NCI-H1105 (cell line): Measurements from ENCODE around the gene DUS1L.

Experiments
- DNase-seq: peaks from one replicate; lab custom pipeline; 2025; lab: John Stamatoyannopoulos, UW

Gene DUS1L

GRCh38 chr17:82076018-82076784 lies 10.6 kb upstream of the DUS1L start:
- no peak for DNase-seq

DNA sequence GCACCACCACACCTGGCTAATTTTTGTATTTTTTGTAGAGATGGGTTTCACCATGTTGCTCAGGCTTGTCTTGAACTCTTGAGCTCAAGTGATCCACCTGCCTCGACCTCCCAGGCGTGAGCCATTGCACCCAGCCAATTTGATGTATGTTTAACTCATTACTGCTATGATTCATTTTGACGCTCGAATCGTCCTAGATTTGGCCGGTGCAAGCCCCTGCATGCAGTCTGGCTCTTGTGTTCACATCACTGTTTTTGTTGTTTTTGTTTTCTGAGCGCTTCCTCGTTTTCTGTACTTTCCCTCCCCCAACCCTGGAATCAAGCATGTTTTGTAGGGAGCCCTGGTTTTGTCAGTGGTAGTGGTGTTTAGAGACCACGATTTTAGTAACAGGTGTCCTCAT lies 7.8 kb upstream of the DUS1L start:
- no peak for DNase-seq

DNA sequence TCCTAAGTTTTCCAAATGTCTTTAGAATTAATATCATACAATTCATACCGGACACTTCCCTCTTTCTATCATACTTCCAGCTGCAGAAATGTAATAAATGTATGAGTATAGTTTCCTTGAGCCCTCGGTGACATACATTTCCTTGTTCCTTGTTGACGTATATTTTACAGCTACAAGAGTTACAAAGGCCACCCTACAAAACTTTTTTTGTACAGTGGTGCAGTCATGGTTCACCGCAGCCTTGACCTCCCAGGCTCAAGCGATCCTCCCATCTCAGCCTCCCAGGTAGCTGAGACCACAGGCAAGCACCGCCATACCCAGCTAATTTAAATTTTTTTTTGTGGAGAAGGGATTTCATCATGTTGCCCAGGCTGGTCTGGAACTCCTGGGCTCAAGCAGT lies 7.2 kb upstream of the DUS1L start:
- DNase-seq, result no peak

GRCh38 chr17:82070611-82071010 lies 5.0 kb upstream of the DUS1L start:
- DNase-seq, result no peak

DNA sequence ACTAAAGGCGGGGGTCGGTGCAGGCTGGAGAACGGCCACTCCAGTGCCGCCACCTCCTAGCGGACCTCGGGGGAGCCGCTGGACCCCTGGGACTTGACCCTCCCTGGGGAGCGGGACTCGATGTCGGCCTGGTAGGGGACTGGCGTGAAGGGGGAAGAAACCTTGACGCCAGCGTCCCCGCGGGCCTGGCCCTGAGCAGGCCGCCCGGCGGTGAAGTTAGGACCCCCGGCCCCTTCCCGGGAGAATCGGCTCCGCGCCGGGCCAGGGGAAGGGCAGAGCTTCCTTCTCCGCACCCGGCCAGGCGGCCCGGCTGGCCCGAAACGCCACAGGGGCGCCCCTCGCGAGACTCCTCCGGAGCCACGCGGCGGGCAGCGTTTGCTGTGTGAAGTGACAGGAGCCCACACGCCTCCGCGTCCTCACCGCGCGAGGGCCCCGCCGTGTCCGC lies 389 bp downstream of the DUS1L start:
- DNase-seq, result no peak

GRCh38 chr17:82064433-82065192 lies 991 bp downstream of the DUS1L start:
- DNase-seq, result no peak

DNA sequence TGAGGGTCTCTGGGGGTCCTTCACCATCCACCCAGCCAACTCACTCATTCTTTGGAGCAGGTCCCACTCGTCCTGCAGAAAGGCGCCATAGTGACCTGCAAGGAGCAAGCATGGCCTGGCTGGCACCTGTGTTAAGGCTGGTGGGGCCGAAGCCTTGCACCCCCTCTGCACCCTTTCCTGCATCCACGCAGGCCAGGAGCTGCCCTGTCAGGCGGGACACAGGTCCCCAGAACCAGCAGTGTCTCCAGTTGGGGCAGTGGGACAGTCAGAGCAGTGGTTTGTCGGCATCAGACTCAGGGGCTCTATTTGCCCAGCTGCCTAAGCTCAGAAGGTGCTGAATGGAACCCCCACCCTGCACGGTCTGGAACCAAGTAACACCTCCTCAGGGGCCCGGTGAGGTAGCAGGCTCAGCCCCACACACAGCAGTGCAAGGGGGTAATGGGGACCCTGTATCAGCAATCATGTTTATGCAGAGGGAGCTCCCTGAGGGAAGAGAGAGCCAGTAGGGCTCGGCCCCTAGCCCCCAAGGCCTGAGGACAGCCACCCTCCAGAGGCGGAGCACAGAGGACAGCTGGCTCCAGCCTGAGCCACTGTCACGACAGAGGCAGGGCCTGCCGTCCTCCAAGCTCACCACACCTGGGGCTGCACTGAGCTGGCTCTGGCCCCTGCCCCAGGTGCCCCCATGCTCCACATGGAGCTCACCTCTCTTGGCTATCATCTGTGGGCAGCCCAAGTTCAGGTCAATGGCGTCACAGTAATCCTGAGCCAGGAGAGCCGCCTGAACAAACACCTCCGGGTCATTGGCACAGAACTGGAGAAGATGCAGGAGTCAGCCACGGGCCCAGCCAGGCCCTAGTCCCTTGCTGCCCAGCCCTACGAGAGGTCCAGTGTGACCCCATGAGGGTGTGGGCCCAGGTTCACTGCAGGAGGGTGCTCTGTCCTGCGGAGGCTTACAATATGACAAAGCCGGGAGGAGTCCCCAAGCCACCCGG lies 1.9 kb downstream of the DUS1L start:
- no peak for DNase-seq

GRCh38 chr17:82062984-82063368 lies 2.6 kb downstream of the DUS1L start:
- no peak for DNase-seq

DNA sequence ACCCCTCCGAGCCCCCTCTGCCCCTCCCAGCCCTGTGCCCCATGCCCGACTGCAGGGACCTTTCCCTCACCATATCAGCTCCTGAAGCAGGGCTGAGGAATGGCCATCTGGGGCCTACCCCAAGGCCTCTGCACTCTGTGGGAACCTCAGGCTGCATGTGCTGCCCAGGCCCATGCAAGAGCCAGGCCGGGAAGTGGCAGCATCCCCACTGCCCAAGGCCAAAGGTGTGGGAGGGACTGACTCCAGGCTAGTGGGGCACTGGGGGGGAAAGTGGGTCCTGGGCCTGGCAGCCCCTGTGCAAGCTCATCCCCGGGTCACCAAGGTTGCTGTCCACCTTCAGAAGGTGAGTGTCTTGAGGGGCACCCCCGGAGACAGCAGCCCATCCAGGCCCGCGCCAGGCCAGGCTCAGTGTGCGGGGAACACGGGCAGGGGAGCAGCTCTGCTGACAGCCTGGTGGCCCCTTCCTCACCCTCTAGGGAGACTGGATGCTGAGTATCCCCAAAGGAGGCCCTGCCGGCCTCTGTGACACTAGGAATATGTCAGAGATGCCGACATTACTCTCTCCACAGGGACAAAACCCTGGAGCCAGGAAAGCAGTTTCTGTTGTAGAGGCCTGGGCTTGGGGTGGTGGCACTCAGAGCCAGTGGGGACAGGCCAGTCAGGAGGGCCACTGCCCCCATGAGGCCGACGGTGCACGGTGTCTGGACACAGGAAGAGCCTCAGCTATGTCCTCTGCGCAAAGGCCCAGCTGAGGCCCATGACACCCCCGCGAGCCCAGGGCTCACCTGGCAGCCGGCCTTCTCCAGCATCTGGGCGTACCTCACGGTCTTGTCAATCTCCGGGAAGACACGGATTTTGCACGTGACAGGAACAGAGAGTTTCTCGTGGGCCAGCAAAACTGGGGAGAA lies 3.3 kb downstream of the DUS1L start:
- DNase-seq, result no peak

GRCh38 chr17:82061047-82061925 lies 4.3 kb downstream of the DUS1L start:
- no peak for DNase-seq

- DNase-seq, result no peak
Measured at GRCh38 chr17:82060614-82061013, 5.0 kb downstream of the DUS1L start.

DNA sequence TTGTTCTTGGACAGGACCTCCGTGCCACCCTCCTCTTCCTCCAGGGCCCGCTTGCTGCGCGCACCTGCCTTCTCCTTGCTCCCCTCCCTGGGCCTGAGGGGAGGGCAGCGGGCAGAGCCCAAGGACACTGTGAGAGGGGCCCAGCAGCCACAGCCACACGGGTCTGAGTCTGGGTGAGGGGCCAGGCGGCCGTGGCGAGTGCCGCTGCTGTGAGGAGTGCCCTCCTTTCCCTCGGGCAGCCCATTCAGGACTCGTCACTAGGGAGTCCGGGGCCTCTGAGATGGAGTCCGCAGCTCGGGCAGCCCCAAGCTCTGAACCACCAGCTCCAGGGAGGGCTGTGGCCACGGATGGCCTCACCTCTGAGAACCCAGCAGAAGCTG lies 5.6 kb downstream of the DUS1L start:
- DNase-seq, result no peak

DNA sequence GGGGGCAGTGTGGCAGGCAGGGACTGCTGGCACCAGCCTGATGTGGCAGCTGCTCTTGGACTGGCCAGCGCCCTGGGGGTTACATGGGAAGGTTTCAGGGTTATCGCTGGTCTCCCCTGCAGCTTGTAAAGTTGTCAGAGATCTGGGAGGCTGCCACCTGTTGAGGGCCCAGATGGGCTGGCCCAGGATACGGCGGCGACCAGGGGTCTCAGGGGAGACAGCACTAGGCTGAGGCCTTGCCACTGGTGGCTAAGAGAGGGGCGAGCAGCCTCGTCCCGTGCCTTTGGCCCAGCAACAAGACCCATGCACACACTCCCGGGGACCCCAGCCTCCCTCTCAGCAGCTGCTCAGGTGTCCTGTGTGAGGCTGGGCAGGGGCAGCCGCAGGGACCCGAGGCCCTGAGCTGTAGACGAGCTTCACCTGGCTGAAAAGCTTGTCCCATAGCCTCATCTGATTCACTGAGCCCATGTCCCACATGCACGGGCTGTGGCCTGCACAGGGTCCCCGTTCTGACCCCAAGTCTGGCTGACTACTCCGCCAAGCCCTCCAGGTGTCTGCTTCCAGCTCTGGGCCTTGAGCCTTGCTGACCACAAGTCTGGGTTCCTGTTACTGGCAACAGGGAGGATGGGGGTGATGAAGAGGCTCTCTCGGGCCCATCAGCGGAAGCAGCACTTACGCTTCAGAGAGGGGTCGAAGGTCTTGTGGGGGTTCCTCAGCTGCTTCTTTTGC lies 6.2 kb downstream of the DUS1L start:
- no peak for DNase-seq

GRCh38 chr17:82058855-82059249 lies 6.8 kb downstream of the DUS1L start:
- DNase-seq, result no peak

- no peak for DNase-seq
Measured at GRCh38 chr17:82058230-82058854, 7.3 kb downstream of the DUS1L start.

DNA sequence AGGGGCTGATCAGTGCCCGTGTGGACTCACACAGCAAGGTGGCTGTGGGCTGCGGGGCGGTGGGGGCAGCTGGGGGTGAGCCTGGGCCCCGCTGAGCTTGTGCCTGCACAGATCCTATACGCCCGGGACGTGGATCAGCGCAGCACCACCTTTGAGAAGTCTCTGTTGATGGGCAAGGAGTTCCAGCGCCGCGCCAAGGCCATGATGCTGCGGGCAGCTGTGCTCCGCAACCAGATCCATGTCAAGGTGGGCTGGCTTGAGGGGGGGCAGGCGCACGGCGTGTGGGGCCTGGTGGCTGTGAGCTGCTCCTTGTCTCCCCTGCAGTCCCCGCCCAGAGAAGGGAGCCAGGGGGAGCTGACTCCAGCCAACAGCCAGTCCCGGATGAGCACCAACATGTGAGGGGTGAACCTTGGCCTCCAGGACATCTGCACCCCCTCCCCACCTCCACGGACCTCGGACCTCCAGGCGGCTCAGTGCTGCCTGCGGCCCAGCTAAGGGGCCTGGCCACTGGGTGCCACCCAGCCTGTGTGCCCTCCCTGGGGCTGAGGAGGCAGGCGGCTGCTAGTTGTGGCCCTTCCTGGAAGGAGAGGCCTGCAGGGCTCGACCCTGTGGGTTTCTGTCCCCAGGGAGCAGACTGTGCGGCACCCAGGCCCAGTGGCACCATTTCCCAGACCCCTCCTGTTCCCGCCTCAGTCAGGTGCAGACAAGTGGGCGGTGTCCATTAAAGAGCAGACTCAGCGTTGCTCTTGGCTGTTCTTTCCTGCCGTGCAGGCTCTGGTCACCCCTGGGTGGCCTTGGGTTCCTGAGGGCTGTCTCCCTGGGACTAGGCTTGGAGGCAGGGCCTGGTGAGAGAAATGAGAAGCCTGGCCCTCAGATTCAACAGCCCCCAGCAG lies 8.6 kb downstream of the DUS1L start:
- DNase-seq, result no peak

DNA sequence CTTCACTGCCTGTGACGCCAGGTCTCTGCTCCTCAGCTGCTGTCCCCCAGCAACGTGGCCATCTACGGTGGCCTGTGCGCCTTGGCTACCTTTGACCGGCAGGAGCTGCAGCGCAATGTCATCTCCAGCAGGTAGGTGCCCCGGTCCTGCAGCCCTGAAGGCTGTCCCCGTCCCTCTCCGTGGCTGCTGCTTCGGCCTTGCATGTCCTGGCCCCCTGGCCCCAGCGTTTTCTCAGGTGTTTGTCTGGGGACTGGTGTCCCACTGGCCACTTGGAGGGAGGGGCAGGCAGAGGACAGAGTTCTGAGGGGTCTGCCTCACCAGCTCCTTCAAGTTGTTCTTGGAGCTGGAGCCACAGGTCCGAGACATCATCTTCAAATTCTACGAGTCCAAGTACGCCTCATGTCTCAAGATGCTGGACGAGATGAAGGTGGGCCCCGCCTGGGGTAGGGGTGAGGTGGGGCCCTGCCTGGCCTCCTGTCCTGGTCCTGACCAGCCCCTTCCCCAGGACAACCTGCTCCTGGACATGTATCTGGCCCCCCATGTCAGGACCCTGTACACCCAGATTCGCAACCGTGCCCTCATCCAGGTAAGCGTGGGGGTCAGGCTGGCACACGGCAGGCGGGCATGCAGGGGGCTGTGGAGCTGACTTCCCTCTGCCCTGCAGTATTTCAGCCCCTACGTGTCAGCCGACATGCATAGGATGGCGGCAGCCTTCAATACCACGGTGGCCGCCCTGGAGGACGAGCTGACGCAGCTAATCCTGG lies 9.5 kb downstream of the DUS1L start:
- DNase-seq, result no peak
